Astrocyte of the cerebellum (primary cell): Measurements from ENCODE around the gene DCP1B.

Experiments used
- DNase-seq: peaks from one replicate; pipeline ENCODE4 v3.0.0-alpha.2; 2011; ENCODE audit warnings: low read depth
- H3K4me3 ChIP-seq: 2 replicates; pipeline ENCODE4 v1.5.1; 2011; ENCODE audit warnings: mild to moderate bottlenecking, low read depth, low read length, moderate library complexity
- in situ Hi-C: cut with HindIII; loops from 2 replicates; pipeline ENCODE4 v1.10.0; 2017; ENCODE audit warnings: low sequenced_read_pairs
- TF ChIP-seq, protein P1 (sequence below): IDR thresholded peaks from 2 replicates; pipeline ENCODE4 v1.5.1; 2012; ENCODE audit warnings: low read length, low read depth, moderate library complexity, mild to moderate bottlenecking; ENCODE audit errors: missing control alignments

The DCP1B gene

DNA sequence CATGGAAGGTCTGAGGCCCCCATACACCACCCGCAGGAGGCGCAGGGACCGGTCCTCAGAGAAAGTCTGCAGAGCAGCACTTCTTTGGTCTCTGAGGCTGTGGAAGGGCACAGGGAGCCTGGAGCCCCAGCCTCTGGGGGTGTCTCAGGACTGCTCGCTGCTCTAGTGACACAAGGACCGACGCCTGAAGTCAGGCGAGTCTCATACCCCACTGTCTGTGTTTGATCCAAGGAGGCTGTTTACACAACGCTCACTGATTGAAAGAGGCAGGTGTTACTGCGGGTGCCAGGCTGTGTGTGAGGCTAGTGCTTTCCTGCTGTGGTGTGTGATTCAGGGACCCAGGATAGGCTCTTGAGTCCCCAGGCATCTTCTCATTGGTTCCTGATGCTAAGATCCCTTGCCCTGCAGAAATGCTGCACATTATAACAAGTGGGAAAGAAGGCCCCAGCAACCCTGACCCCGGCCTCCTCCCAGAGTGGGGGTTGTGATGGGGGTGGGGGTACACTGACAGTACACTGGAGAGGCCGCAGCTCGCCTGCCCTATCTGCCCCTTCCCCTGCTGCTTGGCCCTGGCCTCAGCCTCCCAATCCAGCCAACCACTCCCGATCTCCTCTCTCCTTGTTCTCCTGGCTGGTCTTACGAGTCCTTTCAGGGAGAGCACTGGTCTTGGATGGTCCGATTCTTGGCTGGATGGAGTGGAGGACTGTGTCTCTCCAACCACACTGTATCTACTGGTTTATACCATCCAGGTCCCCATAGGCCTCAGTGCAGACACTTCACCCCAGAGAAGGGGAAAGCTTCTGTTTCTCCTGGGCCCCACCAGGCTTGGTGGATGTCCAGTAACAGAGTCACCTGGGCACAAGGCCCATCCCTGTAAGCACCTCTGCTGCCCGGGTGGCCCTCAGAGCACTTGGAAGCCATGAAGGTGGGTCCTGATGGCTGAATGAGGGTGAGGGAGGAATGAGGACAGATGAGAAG is 92.4 kb downstream of the DCP1B start:
- in situ Hi-C loops, result no loop called here
- H3K4me3 ChIP-seq, result no peak overlapping the region
- TF ChIP-seq, protein P1, sequence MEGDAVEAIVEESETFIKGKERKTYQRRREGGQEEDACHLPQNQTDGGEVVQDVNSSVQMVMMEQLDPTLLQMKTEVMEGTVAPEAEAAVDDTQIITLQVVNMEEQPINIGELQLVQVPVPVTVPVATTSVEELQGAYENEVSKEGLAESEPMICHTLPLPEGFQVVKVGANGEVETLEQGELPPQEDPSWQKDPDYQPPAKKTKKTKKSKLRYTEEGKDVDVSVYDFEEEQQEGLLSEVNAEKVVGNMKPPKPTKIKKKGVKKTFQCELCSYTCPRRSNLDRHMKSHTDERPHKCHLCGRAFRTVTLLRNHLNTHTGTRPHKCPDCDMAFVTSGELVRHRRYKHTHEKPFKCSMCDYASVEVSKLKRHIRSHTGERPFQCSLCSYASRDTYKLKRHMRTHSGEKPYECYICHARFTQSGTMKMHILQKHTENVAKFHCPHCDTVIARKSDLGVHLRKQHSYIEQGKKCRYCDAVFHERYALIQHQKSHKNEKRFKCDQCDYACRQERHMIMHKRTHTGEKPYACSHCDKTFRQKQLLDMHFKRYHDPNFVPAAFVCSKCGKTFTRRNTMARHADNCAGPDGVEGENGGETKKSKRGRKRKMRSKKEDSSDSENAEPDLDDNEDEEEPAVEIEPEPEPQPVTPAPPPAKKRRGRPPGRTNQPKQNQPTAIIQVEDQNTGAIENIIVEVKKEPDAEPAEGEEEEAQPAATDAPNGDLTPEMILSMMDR, result no peak
- DNase-seq, result no peak

DNA sequence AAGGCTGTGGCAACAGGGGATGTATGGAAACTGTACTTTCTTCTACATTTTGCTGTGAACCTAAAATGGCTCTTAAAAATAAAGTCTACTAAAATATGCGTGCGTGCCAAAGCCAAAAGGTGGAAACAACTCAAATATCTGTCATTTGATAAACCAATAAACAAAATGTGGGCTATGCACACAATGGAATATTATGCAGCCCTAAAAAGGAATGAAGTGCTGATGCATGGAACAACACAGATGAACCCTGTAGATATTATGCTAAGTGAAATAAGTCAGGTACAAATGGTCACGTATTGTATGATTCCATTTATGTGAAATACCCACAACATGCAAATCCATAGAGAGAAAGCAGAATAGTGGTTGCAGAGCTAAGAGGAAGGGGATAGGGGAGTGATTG is 93.8 kb downstream of the DCP1B start:
- in situ Hi-C loops, result no loop called here
- no peak overlapping the region for H3K4me3 ChIP-seq
- TF ChIP-seq, protein P1, result no peak
- no peak for DNase-seq

DNA sequence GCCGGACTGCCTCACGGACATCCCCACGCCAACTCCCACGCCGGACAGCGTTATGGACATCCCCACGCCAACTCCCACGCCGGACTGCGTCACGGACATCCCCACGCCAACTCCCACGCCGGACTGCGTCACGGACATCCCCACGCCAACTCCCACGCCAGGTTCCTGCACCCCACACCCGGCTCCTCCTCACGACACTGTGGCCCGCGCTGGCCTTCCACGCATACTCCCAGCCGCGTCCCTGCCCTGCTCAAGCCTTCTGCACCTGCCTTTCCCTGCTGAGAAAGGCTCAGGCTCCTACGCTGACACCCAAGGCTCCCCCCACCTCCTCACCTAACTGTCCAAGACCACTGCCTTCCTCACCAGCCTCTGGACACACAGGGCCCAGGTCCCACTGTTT is 95.5 kb downstream of the DCP1B start:
- no peak for DNase-seq
- in situ Hi-C loops, result no loop called here
- H3K4me3 ChIP-seq, result no peak overlapping the region
- TF ChIP-seq, protein P1, result no peak

DNA sequence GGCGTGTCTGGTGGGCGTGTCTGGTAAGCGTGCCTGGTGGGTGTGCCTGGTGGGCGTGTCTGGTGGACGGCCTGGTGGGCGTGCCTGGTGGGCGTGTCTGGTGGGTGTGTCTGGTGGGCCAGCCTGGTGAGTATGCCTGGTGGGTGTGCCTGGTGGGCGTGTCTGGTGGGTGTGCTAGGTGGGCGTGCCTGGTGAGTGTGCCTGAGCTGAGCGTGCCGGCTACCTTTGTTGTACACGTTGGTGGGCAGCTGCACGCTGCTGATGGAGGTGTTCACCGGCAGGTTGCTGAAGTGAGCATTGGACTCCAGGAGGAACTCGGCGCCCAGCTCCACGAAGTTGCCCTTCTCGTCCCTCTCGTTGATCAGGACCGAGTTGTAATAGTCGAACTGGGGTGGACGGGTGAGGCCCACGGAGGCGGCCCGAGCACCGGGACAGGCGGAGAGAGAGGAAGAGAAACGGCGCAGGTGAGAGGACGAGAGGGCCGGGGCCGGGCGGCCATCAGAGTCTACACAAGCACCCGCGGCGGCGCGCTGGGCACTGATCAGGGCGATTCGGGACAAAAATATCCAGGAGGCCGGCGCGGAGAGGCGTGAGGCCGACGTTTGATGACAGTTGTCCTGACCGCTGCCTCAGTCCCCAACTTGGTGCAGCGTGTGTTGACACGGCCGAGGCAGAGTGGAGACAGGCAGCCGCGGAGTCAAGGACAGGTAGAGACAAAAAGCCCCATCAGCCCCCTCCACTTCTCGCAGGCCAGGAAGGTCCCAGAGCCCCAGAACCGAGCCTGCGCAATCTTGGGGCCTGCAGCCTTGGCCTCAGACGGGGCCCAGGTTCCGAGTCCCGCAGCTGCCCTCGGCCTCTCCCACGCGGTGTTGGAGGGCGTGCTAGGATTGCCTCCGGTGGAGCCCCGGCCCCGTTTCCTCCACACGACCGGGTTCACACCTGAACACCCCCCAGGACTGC is 96.3 kb downstream of the DCP1B start:
- in situ Hi-C loops, result no loop called here
- TF ChIP-seq, protein P1, result no peak
- H3K4me3 ChIP-seq, result no peak overlapping the region
- DNase-seq, result no peak

DNA sequence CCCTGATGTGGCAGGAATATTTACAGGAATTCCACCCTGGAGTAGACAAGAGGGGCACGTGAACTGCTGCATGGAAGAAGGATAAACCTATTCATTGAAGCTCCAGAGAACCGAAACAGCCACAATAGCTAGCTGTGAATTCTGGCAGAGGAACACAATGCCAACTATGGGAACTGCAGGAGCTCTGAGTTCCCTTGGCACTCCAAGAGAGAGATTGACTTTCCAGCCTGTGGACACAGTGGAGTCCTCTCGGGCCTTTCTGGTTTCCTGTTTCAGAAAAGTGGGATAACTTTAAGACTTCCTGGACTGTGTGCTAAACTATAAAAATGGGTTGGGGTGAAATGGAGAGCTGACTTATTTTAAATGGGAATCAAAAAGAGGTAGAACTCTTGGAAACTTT is 97.7 kb downstream of the DCP1B start:
- in situ Hi-C loops, result no loop called here
- no peak overlapping the region for H3K4me3 ChIP-seq
- TF ChIP-seq, protein P1, result no peak
- no peak for DNase-seq

DNA sequence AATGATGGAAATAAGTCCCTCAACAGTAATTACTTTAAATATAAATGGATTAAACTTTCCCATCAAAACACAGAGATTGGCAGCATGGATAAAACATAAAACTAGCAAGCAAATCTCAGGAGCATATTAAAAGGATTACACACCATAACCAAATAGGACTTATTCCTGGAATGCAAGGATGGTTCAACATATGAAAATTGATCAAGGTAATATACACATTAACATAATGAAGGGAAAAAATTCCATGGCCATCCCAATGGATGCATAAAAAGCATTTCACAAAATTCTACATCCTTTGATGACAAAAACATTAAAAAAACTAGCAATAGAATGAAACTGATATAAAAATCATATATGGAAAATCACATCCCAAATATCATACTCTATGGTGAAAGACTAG is 99.4 kb downstream of the DCP1B start:
- TF ChIP-seq, protein P1, result no peak
- in situ Hi-C loops, result no loop called here

More for the DNA sequence above, 99.4 kb downstream of the DCP1B start:
- no peak overlapping the region for H3K4me3 ChIP-seq
- no peak for DNase-seq
